A673 (cell line): ENCODE data around the gene MUC12.

ENCODE experiments used
- EZH2 ChIP-seq: fragments of 200-600 bp; sonication (generic); IDR thresholded peaks from 2 replicates; pipeline ENCODE4 v1.6.1; 2017; ENCODE audit warnings: borderline replicate concordance, low read depth, mild to moderate bottlenecking, mixed read lengths, antibody characterized with exemption, low read length; ENCODE audit not compliant: poor library complexity, severe bottlenecking
- TF ChIP-seq, protein P1 (sequence below): fragments of 300-800, 200-600 bp; sonication (generic); conservative IDR thresholded peaks from 2 replicates; pipeline ENCODE4 v1.5.1; 2017; ENCODE audit warnings: low read depth, mild to moderate bottlenecking, antibody characterized with exemption, low read length, moderate library complexity, mixed read lengths

DNA sequence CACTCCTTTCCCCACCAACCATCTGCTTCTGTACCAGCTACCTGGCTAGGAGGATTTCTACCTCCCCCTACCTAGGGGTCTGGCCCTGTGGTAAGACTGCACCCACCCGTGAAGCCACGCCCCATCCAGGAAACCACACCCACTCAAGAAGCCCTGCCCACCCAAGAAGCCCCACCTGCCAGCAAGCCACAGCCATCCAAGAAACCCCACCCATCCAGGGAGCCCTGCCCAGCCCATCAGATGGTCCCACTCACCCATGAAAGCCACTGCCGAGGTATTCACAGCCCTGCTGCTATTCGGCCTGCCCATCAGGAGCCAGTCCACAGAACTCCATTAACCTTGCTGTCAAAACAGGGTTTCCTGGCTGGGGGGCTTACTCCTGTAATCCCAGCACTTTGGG, 35.6 kb upstream of the MUC12 start:
- TF ChIP-seq, protein P1, sequence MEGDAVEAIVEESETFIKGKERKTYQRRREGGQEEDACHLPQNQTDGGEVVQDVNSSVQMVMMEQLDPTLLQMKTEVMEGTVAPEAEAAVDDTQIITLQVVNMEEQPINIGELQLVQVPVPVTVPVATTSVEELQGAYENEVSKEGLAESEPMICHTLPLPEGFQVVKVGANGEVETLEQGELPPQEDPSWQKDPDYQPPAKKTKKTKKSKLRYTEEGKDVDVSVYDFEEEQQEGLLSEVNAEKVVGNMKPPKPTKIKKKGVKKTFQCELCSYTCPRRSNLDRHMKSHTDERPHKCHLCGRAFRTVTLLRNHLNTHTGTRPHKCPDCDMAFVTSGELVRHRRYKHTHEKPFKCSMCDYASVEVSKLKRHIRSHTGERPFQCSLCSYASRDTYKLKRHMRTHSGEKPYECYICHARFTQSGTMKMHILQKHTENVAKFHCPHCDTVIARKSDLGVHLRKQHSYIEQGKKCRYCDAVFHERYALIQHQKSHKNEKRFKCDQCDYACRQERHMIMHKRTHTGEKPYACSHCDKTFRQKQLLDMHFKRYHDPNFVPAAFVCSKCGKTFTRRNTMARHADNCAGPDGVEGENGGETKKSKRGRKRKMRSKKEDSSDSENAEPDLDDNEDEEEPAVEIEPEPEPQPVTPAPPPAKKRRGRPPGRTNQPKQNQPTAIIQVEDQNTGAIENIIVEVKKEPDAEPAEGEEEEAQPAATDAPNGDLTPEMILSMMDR: no peak
- TF ChIP-seq EZH2: no peak
